ENCODE results near the gene SAMD14.

SAMD14 gene

GRCh38 chr17:50118828-50119218, 11.1 kb downstream of the SAMD14 start:
- TF ChIP-seq TCF4 (CRISPR knock-in tag; IDR thresholded peaks at IDR 0.05; ENCODE audit: borderline replicate concordance) (no peak), ZFP3 (CRISPR knock-in tag; IDR thresholded peaks at IDR 0.05) (no peak), RARB (CRISPR knock-in tag; IDR thresholded peaks at IDR 0.05) (no peak), ESRRG (CRISPR knock-in tag; IDR thresholded peaks at IDR 0.05) (no peak), CREB5 (CRISPR knock-in tag; IDR thresholded peaks at IDR 0.05; ENCODE audit: low read depth) (no peak), ARNTL (CRISPR knock-in tag; IDR thresholded peaks at IDR 0.05; ENCODE audit: borderline replicate concordance, low read depth) (no peak), POU6F1 (CRISPR knock-in tag; IDR thresholded peaks at IDR 0.05; ENCODE audit: borderline replicate concordance, low read depth) (no peak), ZNF70 (CRISPR knock-in tag; IDR thresholded peaks at IDR 0.05) (no peak), TOX (CRISPR knock-in tag; IDR thresholded peaks at IDR 0.05; ENCODE audit: borderline replicate concordance) (no peak), BACH2 (CRISPR knock-in tag; IDR thresholded peaks at IDR 0.05; ENCODE audit: borderline replicate concordance) (no peak)
- no peak for ATAC-seq

- peak; percentile 77; the same call in 1 of the 2 replicates for TF ChIP-seq ZFP3 (CRISPR knock-in tag; IDR thresholded peaks at IDR 0.05)
- TF ChIP-seq PATZ1 (CRISPR knock-in tag; IDR thresholded peaks at IDR 0.05; ENCODE audit: borderline replicate concordance): no peak
- no peak for ATAC-seq
Observed at GRCh38 chr17:50118076-50118827, 11.7 kb downstream of the SAMD14 start.

GRCh38 chr17:50117202-50118051, 12.5 kb downstream of the SAMD14 start:
- no peak for TF ChIP-seq RARB (CRISPR knock-in tag; IDR thresholded peaks at IDR 0.05)
- no peak for TF ChIP-seq ZNF565 (CRISPR knock-in tag; conservative IDR thresholded peaks at IDR 0.05; ENCODE audit: low read depth)
- TF ChIP-seq SNAI2 (CRISPR knock-in tag; IDR thresholded peaks at IDR 0.05): no peak
- no peak for ATAC-seq

GRCh38 chr17:50115756-50116155, 14.2 kb downstream of the SAMD14 start:
- TF ChIP-seq GLIS3 (CRISPR knock-in tag; IDR thresholded peaks at IDR 0.05): no peak
- no peak for TF ChIP-seq TOX (CRISPR knock-in tag; IDR thresholded peaks at IDR 0.05; ENCODE audit: borderline replicate concordance)
- no peak for TF ChIP-seq CSRNP3 (CRISPR knock-in tag; IDR thresholded peaks at IDR 0.05)
- TF ChIP-seq CSDC2 (CRISPR knock-in tag; IDR thresholded peaks at IDR 0.05): no peak
- TF ChIP-seq POU6F1 (CRISPR knock-in tag; IDR thresholded peaks at IDR 0.05; ENCODE audit: borderline replicate concordance, low read depth): no peak
- TF ChIP-seq SNAI2 (CRISPR knock-in tag; IDR thresholded peaks at IDR 0.05): no peak
- TF ChIP-seq ESRRG (CRISPR knock-in tag; IDR thresholded peaks at IDR 0.05): no peak
- no peak for ATAC-seq
